Measurements from ENCODE around the gene FGF18. TPM values are rescaled to one million over a fixed set of nuclear protein-coding genes. Genes with fewer than 3 reads are reported as not detected.
A peak's percentile ranks its signal among the peaks of the same experiment; 100 is the strongest.
"Not testable (repeated sequence)": the region's sequence is repeated elsewhere in the genome, so short reads cannot be mapped to it uniquely, and the experiment has no call there.

FGF18 gene, protein sequence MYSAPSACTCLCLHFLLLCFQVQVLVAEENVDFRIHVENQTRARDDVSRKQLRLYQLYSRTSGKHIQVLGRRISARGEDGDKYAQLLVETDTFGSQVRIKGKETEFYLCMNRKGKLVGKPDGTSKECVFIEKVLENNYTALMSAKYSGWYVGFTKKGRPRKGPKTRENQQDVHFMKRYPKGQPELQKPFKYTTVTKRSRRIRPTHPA
- total RNA-seq: under 1 TPM; 0.31 to 0.43 TPM
- long read RNA-seq: 0 reads

DNA sequence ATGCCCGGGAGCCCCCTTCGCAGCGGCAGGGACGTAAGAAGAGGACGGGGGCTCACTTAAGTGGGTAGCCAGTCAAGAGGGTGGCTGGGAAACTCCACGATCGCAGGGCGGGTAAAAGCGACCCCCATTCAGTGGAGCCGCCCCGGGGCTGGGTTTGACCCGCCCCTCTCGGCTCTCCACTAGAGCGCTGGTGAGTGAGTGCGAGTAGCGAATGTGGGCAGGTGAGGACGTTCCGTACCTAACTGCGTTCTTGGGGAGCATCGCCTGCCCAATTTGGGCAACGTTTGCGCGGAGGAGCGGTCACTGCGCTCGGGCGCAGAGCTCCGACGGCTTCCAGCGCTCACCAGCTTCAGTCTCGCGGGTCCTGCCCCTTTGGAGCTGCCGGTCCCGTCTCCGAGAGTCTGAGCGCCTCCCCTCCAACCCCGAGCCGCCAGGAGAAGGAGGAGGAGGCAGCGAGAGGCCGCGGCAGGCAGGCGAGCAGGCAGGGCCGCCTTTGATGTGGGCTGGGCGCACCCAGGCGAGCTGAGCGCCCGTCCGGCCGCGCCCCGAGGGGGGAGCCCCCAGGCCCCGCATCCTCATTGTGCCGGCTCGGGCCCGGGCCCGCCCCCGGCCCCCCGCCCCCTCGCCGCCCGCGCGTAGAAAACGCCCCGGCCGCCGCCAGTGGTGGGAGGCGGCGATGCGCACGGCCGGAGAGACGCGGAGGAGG is at the start of gene FGF18:
Gene FGF18, plus strand, starts transcription at position 666 of the 706 bp plus-strand sequence. CDS start 553 bp downstream, outside the sequence.
- intact Hi-C loops (cut with DNase I, micrococcal nuclease): loop anchor here (5.0 to 10.0 kb wide), 2 partner anchors 486 to 488 kb away; no protein-coding TSS in a partner anchor
- ATAC-seq: peak; percentile 60
- DNase-seq: peak; percentile 38 to 42

DNA sequence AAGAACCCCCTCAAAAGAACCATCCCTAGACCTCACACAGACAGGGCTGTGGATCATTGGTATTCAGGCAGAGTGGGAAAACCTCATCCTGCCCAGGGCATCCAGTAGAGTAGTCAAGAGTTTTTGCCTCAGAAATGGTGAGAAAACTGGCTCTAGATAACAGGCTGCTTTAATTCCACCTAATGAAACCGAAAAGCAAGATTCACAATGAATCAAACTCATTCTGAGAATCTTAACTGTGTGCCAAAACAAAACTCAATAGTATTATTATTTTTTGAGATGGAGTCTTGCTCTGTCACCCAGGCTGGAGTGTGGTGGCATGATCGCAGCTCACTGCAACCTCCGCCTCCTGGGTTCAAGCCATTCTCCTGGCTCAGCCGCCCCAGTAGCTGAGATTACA is 49.5 kb upstream of the FGF18 start:
- DNase-seq (no peak), ATAC-seq (no peak)
- intact Hi-C loops (cut with DNase I, micrococcal nuclease): no loop called here

DNA sequence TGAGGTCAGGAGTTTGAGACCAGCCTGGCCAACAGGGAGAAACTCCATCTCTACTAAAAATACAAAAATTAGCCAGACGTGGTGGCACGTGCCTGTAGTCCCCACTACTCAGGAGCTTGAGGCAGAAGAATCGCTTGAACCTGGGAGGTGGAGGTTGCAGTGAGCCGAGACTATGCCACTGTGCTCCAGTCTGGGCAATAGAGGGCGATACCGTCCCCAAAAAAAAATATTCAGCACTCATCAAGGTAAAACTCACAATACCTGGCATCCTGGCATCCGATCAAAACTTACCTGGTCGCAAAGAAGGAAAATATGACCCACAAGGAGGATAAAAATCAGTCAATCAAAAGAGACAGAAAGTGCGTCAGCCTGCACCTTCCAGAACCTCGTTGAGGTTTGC is 48.6 kb upstream of the FGF18 start:
- ATAC-seq; intact Hi-C loops (cut with DNase I, micrococcal nuclease); DNase-seq: not testable (repeated sequence)

DNA sequence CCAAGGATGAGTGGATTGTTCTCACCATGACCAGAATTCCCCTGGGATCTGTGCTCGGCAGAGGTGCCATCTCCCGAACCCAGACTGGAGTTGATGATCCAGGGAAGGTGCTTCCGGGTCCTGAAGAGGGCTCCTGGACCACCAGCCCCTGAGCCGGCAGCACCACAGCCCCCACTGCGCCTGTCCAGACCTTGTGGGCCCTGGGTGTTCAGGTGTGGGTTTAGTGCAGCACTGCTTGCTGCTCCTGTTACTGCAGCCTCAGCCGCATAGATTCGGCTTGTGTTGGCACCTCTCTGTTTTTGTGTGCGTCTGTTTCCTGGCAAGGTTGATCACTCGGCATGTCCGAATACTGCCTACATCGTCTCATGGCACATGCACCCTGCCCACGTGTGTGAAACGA is 48.1 kb upstream of the FGF18 start:
- DNase-seq (no peak), ATAC-seq (no peak)
- intact Hi-C loops (cut with DNase I, micrococcal nuclease): no loop called here

DNA sequence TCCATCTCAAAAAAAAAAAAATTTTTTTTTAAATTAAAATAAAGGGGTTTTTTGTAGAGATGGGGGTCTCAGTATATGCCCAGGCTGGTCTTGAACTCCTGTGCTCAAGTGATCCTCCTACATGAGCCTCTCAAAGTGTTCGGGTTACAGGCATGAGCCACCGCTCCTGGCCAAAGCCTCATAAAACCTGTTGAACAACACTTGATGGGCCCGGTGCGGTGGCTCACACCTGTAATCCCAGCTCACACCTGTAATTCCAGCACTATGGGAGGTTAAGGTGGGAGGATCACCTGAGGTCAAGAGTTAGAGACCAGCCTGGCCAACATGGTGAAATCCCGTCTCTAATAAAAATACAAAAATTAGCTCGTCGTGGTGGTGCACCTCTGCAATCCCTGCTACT is 39.5 kb upstream of the FGF18 start:
- intact Hi-C loops (cut with DNase I, micrococcal nuclease): no loop called here
- no peak for ATAC-seq
- no peak for DNase-seq

DNA sequence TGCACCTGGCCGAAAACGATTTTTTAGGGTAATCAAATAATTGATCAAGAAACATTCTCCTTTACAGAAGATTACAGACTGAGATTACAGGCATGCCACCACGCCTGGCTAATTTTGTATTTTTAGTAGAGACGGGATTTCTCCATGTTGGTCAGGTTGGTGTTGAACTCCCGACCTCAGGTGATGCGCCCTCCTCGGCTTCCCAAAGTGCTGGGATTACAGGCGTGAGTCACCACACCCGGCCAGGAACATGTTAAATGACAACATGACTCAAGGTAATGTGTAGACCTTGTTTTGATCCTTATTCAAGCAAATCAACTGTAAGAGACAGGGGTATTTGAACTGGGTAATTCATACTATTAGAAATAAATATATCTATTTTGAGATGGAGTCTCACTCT is 35.0 kb upstream of the FGF18 start:
- DNase-seq; ATAC-seq; intact Hi-C loops (cut with DNase I, micrococcal nuclease): not testable (repeated sequence)

DNA sequence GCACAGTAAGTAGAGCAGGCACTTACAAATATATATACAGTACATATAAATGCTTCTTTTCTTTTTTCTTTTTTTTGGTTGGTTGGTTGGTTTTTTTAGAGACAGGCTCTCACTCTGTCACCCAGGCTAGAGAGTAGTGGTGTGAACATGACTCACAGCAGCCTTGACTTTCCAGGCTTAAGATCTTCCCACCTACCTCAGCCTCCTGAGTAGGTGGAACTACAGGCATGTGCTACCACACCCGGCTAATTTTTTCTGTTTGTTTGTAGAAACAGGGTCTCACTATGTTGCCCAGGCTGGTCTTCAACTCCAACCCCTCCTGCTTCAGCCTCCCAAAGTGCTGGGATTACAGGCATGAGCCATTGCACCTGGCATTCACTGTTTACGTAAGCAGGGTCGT is 34.4 kb upstream of the FGF18 start:
- intact Hi-C loops (cut with DNase I, micrococcal nuclease); DNase-seq; ATAC-seq: not testable (repeated sequence)

DNA sequence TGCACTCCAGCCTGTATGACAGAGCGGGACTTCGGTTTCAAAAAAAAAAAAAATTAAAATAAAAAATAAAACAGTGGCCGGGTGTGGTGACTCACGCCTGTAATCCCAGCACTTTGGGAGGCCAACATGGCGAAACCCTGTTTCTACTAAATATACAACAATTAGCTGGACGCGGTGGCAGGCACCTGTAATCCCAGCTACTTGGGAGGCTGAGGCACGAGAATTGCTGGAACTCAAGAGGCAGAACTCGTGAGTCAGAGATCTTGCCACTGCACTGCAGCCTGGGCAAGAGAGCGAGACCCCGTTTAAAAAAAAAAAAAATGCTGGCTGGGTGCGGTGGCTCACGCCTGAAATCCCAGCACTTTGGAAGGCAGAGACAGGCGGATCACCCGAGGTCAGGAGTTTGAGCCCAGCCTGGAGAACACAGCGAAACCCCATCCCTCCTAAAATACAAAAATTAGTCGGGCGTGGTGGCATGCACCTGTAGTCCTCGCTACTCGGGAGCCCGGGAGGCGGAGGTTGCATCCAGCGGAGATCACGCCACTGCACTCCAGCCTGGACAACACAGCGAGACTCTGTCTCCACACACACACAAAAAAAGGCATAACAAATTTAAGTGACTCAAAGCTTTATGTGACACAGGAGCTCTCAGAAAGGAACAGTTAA is 33.3 kb upstream of the FGF18 start:
- DNase-seq: peak in 1 of 2 donors; percentile 18
- intact Hi-C loops (cut with DNase I, micrococcal nuclease): no loop called here

DNA sequence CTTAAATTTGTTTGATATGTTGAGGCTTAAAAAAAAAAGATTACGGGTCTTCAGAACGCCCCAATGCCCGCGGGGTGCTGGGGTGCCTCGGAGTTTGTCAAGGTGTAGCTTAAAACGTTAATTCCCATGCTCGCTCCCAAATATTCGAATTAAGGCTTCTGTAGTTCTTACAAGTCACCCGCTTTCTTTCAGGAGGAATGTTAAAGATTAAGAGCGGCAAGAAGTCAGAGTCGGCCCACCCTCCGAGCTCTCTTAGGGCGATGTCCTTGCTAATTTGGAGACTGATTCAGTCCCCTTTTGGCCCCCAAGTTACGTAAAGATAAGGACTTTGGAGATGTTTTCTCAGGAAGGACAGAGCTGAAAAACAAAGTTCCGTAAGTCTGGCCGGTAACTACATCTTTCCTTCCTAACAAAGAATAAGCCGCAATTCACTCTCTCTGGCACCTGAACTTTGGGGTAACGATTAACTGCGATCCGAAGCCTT is 32.5 kb upstream of the FGF18 start:
- DNase-seq: peak in 1 of 2 donors; percentile 25
- ATAC-seq: no peak
- intact Hi-C loops (cut with DNase I, micrococcal nuclease): no loop called here

More for the DNA sequence above, 33.3 kb upstream of the FGF18 start:
- ATAC-seq: no peak

DNA sequence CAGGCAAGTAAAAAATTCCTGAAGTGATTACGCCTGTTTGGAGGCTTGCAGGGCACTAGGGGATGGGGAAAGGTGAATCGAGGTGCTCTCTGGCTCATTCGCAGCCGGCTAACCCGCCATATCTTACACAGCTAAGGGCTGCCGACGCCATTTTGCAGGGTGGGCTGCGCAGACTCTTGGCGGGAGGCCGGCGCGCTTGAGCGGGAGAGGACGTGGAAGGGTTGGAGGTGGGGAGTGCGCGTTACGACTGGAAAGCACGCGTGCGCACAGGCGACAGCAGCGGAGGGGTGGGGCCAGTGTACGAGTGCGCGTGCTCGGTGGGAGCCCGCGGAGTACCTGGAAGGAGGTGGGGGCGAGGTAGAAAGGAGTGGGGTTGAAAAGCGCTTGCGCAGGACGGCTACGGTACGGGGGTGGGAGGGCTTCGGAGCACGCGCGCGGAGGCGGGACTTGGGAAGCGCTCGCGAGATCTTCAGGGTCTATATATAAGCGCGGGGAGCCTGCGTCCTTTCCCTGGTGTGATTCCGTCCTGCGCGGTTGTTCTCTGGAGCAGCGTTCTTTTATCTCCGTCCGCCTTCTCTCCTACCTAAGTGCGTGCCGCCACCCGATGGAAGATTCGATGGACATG is 32.0 kb upstream of the FGF18 start, which contains the start of gene NPM1:
Gene NPM1, plus strand, starts transcription at position 505 of the 625 bp plus-strand sequence. Its CDS starts 100 bp downstream, at position 605.
- DNase-seq (peak; percentile 97 to 98), ATAC-seq (peak; percentile 95)
- intact Hi-C loops (cut with DNase I, micrococcal nuclease): no loop called here

DNA sequence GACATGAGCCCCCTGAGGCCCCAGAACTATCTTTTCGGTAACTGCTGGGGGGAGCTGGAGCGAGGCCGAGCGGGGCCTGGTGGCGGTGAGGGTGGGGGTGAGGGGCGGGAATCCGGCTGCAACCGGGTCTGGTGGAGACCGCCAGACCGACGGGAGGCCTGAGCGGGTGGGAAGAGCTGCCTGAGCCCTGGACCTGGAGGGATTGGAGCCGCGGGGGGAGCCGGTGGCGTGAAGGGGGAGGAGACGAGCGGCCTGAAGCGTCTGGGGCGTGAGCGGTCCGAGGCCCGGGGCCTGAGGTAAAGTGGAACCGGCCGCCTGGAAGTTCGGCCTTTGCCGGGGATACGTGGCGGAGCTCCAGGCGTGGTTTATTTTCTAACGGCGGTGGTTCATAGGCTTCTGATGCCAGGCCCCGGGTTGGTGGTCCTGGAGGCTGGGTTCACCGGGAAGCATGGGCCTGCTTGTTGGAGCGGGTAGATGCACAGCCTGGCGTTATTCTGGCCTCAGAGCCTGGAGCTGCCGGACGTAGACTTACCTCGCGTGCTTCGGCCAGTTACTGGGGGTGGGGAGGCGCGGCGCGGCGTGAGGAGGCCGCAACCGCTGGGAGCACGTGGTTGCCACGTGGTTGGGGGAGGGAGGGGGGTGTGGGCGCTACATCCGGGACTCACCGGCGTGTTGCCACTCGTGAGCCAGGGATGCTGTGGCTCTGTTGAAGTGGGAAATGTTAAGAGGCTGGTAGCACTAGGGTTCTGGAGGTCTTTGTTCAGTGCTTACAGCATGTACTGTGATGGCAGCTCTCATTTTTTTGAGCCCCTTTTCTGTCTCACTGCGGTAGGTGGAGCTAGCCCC is 31.3 kb upstream of the FGF18 start:
- ATAC-seq (peak; percentile 62), DNase-seq (peak; percentile 82 to 84)

DNA sequence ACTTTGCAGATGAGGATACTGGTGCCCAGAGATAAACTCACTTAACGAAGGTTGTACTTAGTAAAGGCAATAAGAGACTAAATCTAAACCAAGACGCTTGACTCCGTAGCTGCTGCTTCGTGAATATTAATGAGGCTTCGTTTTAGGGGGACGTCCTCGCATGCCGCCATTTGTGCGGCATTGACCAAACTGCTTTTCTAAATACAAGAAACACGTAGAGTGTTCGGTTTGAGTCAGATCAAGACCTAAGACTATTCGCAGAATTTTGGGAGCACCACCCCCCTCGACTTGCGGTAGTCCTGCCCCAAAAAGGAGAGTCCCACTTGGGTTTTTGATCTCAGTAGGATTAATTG is 30.7 kb upstream of the FGF18 start:
- intact Hi-C loops (cut with DNase I, micrococcal nuclease): no loop called here
- ATAC-seq (no peak), DNase-seq (no peak)

More for the DNA sequence above, 31.3 kb upstream of the FGF18 start:
- intact Hi-C loops (cut with DNase I, micrococcal nuclease): no loop called here

DNA sequence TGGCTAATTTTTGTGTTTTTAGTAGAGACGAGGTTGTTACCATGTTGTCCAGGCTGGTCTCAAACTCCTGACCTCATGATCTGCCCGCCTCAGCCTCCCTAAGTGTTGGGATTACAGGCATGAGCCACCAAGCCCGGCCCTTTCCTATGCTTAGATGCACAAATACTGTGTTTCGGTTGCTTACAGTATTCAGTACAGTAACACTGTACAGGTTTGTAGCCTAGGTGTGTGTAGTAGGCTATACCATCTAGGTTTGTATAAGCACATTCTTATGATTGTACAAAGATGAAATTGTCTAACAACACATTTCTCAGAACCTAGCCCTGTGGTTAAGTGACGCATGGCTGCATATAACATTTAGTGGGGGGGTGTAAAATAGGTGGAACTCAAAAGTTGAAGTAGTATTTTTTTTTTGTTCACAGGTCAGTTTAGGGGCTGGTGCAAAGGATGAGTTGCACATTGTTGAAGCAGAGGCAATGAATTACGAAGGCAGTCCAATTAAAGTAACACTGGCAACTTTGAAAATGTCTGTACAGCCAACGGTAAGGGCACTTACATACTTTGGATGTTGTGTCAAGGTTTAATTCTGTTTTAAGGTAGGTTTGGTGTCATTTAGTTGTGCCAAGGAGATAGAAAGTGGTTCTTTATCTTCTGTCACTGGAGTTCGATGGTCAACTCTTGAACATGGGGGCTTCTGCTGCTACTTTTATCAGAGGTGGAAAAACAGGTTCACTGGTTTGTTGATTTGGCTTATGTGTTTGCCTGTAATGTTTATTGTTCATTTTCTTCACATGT is 28.4 kb upstream of the FGF18 start:
- intact Hi-C loops (cut with DNase I, micrococcal nuclease): no loop called here
- DNase-seq (no peak), ATAC-seq (no peak)

DNA sequence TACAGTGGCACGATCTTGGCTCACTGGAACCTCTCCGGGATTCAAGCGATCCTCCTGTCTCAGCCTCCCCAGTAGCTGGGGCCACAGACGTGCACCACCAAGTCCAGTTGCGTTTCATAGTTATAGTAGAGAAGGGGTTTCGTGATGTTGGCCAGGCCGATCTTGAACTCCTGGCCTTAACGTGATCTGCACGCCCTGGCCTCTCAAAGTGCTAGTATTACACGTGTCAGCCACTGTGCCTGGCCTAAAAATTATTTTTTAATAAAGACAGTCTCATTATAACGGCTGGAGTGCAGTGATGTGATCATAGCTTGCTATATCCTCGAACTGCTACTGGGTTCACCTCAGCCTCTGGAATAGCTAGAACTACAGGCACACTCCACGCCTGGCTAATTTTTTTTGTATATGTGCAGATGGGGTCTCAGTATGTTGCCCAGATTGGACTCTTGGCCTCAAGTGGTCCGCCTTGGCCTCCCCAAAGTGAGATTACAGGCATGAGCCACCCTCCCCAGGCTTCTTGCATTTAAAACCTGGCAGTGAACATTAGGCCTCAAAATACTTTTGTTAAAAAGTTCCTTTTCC is 27.4 kb upstream of the FGF18 start:
- intact Hi-C loops (cut with DNase I, micrococcal nuclease): no loop called here
- DNase-seq (no peak), ATAC-seq (no peak)

DNA sequence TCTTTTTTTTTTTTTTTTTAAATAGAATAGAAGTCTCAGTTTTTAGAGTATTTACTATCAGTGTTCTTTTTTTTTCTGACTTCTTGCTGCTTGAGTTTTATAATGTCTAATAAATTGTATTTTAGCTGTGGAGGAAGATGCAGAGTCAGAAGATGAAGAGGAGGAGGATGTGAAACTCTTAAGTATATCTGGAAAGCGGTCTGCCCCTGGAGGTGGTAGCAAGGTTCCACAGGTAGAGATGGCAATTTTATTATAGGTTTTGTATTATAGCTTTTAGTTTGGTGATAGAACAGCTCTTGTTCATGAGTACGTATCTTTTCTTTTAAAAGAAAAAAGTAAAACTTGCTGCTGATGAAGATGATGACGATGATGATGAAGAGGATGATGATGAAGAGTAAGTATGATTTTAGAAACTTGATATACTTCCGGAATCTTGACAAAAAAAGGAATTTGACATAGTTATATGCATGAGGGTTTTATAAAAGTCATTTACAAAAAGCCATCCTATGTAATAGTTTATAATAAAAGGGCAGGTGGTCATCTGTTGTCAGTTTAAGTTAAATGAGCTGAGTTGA is 26.8 kb upstream of the FGF18 start:
- ATAC-seq (no peak), DNase-seq (no peak)
- intact Hi-C loops (cut with DNase I, micrococcal nuclease): no loop called here

DNA sequence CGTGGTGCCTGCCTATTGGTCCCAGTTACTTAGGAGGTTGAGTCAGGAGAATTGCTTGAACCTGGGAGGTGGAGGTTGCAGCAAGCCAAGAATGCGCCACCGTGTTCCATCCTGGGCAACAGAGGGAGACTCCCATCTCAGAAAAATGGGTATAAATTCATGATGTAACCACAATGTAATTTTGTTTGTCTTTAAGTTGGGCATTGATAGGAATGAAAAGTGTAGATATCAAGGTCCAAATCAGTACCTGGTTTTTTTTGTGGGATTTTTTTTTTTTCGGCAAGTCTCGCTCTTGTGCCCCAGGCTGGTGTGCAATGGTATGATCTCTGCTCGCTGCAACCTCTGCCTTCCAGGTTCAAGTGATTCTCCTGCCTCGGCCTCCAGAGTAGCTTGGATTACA is 24.4 kb upstream of the FGF18 start:
- intact Hi-C loops (cut with DNase I, micrococcal nuclease): no loop called here
- DNase-seq: no peak
- no peak for ATAC-seq

DNA sequence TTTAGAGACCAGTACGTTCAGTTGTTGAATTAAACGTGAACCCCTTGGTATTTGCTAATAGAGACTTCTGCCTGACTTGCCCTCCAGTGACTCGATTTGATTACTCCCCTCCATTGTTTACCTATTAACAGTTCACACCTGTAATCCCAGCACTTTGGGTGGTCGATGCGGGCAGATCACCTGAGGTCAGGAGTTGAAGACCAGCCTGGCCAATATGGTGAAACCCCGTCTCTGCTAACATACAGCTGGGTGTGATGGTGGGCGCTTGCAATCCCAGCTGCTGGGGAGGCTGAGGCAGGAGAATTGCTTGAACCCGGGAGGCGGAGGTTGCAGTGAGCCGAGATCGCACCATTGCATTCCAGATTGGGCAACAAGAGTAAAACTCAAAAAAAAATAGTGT is 22.9 kb upstream of the FGF18 start:
- ATAC-seq; intact Hi-C loops (cut with DNase I, micrococcal nuclease); DNase-seq: not testable (repeated sequence)

All from left colon (tissue), 2 donors.